H1 (cell line): ENCODE results near the gene NRK. TPM values are rescaled to one million over a fixed set of nuclear protein-coding genes. Genes with fewer than 3 reads are reported as not detected.

Source experiments
- CTCF ChIA-PET: fragments of 300-600 bp; sonication (Branson Sonifier 250); formaldehyde crosslinking; loops from one replicate; lab custom pipeline; 2021; ENCODE audit not compliant: partially characterized antibody; lab: Charles Lee
- POLR2A ChIA-PET: fragments of 300-600 bp; sonication (Branson Sonifier 250); formaldehyde crosslinking; loops from one replicate; lab custom pipeline; 2021; ENCODE audit warnings: inconsistent platforms; ENCODE audit not compliant: partially characterized antibody; lab: Charles Lee
- DNase-seq, 2 experiments: peaks; one replicate each; pipeline versions ENCODE4 v3.0.0 to v3.0.0-alpha.2; 2010 to 2022; ENCODE audit warnings: low spot score in 2 of 2, low read depth in 1 of 2, mixed read lengths in 1 of 2
- FAIRE-seq: peaks from 2 replicates; lab custom pipeline; 2011; peaks lifted over from hg19 to GRCh38; lab: Jason Lieb, UNC
- H2AFZ ChIP-seq: 2 replicates; pipeline ENCODE4 v1.8.1; 2012; ENCODE audit warnings: low read length, inconsistent platforms
- H2AK5ac ChIP-seq: 2 replicates; pipeline ENCODE4 v1.6.1; 2013; ENCODE audit warnings: low read depth, low read length
- H2BK120ac ChIP-seq: replicated peaks from 2 replicates; pipeline ENCODE3; 2013; ENCODE audit warnings: low read depth, low read length, inconsistent platforms
- H2BK12ac ChIP-seq: 2 replicates; pipeline ENCODE4 v1.6.1; 2013; ENCODE audit warnings: low read depth, low read length
- H2BK15ac ChIP-seq: 2 replicates; pipeline ENCODE4 v1.6.1; 2013; ENCODE audit warnings: low read length
- H2BK20ac ChIP-seq: 2 replicates; pipeline ENCODE4 v1.6.1; 2013; ENCODE audit warnings: low read length
- H2BK5ac ChIP-seq: 2 replicates; pipeline ENCODE4 v1.6.1; 2013; ENCODE audit warnings: low read depth, low read length
- H3K14ac ChIP-seq: 2 replicates; pipeline ENCODE4 v1.6.1; 2013; ENCODE audit warnings: inconsistent platforms; ENCODE audit not compliant: insufficient read length
- H3K18ac ChIP-seq: 2 replicates; pipeline ENCODE4 v1.6.1; 2013; ENCODE audit warnings: low read length; ENCODE audit errors: extremely low read depth
- H3K23ac ChIP-seq: 2 replicates; pipeline ENCODE4 v1.6.1; 2013; ENCODE audit warnings: inconsistent platforms; ENCODE audit not compliant: insufficient read length
- H3K23me2 ChIP-seq: 2 replicates; pipeline ENCODE4 v1.6.1; 2013; ENCODE audit warnings: low read depth, low read length
- H3K27ac ChIP-seq: 2 replicates; pipeline ENCODE4 v1.6.1; 2011; ENCODE audit warnings: low read depth, low read length, inconsistent platforms
- H3K27me3 ChIP-seq, 4 experiments: replicated peaks in 1 of 4; 1 replicate in 1 of 4; 2 replicates in 3 of 4; pipeline versions ENCODE4 v1.6.1 to v1.8.1; 2011 to 2013; ENCODE audit warnings: low read length in 3 of 4, mild to moderate bottlenecking in 3 of 4, inconsistent platforms in 2 of 4, mixed read lengths in 2 of 4, moderate library complexity in 1 of 4; ENCODE audit not compliant: control insufficient read depth in 3 of 4, insufficient read depth in 3 of 4; ENCODE audit errors: extremely low read depth in 1 of 4
- H3K36me3 ChIP-seq, 4 experiments: 2 replicates each; pipeline versions ENCODE4 v1.6.1 to v1.8.1; 2011 to 2013; ENCODE audit warnings: mild to moderate bottlenecking in 4 of 4, low read length in 3 of 4, moderate library complexity in 2 of 4, control low read depth in 1 of 4, inconsistent platforms in 1 of 4; ENCODE audit not compliant: insufficient read depth in 4 of 4, control insufficient read depth in 2 of 4
- H3K4ac ChIP-seq: replicated peaks from 2 replicates; pipeline ENCODE3; 2013; ENCODE audit warnings: low read length, low read depth, mixed read lengths, inconsistent platforms; ENCODE audit not compliant: insufficient read length
- H3K4me1 ChIP-seq, 4 experiments: replicated peaks in 1 of 4; 1 replicate in 1 of 4; 2 replicates in 3 of 4; pipeline versions ENCODE4 v1.6.1 to v1.8.1; 2011 to 2013; ENCODE audit warnings: low read length in 3 of 4, inconsistent platforms in 2 of 4, mixed read lengths in 1 of 4; ENCODE audit not compliant: insufficient read depth in 4 of 4, control insufficient read depth in 3 of 4
- H3K4me2 ChIP-seq, 2 experiments: 2 replicates each; pipeline versions ENCODE4 v1.6.1 to v1.8.1; 2011 to 2013; ENCODE audit warnings: low read depth in 2 of 2, low read length in 2 of 2, control low read depth in 1 of 2, inconsistent platforms in 1 of 2, mild to moderate bottlenecking in 1 of 2; ENCODE audit not compliant: insufficient read depth in 1 of 2
- H3K4me3 ChIP-seq, 4 experiments: fragments of 200-600, 300-600 bp in 1 of 4; sonication (generic), shearing (Covaris generic), sonication (Bioruptor Twin) in 1 of 4; 2 replicates each; pipeline versions ENCODE4 v1.5.1 to v1.8.1; 2011 to 2016; ENCODE audit warnings: low read length in 4 of 4, low read depth in 3 of 4, control low read depth in 2 of 4, inconsistent platforms in 2 of 4, mild to moderate bottlenecking in 2 of 4, mixed read lengths in 1 of 4, moderate library complexity in 1 of 4; ENCODE audit not compliant: insufficient read depth in 2 of 4; ENCODE audit errors: extremely low read depth in 1 of 4
- H3K56ac ChIP-seq: replicated peaks from 2 replicates; pipeline ENCODE3; 2013; ENCODE audit warnings: low read depth, mild to moderate bottlenecking, mixed read lengths, low read length, inconsistent platforms; ENCODE audit not compliant: insufficient read length
- H3K79me1 ChIP-seq: 2 replicates; pipeline ENCODE4 v1.6.1; 2013; ENCODE audit warnings: low read depth, low read length, control low read depth
- H3K79me2 ChIP-seq, 2 experiments: 2 replicates each; pipeline versions ENCODE4 v1.6.1 to v1.8.1; 2012 to 2013; ENCODE audit warnings: low read length in 2 of 2, mild to moderate bottlenecking in 2 of 2, inconsistent platforms in 1 of 2; ENCODE audit not compliant: insufficient read depth in 2 of 2, control insufficient read depth in 1 of 2
- H3K9ac ChIP-seq, 4 experiments: replicated peaks in 1 of 4; 1 replicate in 1 of 4; 2 replicates in 3 of 4; pipeline versions ENCODE4 v1.6.1 to v1.8.1; 2011 to 2013; ENCODE audit warnings: low read depth in 3 of 4, low read length in 3 of 4, control low read depth in 2 of 4, mild to moderate bottlenecking in 2 of 4, moderate library complexity in 2 of 4, inconsistent platforms in 1 of 4; ENCODE audit errors: extremely low read depth in 1 of 4
- H3K9me3 ChIP-seq, 2 experiments: 2 replicates each; pipeline versions ENCODE4 v1.6.1 to v1.8.1; 2012 to 2013; ENCODE audit warnings: mild to moderate bottlenecking in 2 of 2, moderate library complexity in 2 of 2, control low read depth in 1 of 2, inconsistent platforms in 1 of 2, low read depth in 1 of 2, low read length in 1 of 2, mixed read lengths in 1 of 2; ENCODE audit not compliant: insufficient read depth in 2 of 2
- H4K20me1 ChIP-seq, 2 experiments: replicated peaks in 1 of 2; 2 replicates each; pipeline versions ENCODE3 to v1.8.1; 2011 to 2013; ENCODE audit warnings: inconsistent platforms in 2 of 2, low read length in 2 of 2, mild to moderate bottlenecking in 1 of 2; ENCODE audit not compliant: insufficient read depth in 2 of 2, control insufficient read depth in 1 of 2
- H4K5ac ChIP-seq: 2 replicates; pipeline ENCODE4 v1.6.1; 2013; ENCODE audit warnings: low read length, low read depth, mixed read lengths, inconsistent platforms; ENCODE audit not compliant: insufficient read length
- H4K8ac ChIP-seq: 2 replicates; pipeline ENCODE4 v1.8.0; 2013; ENCODE audit warnings: mild to moderate bottlenecking, moderate library complexity, low read length, inconsistent platforms; ENCODE audit not compliant: insufficient read depth; ENCODE audit errors: extremely low read depth
- H4K91ac ChIP-seq: replicated peaks from 2 replicates; pipeline ENCODE3; 2013; ENCODE audit warnings: low read length, mixed read lengths, inconsistent platforms; ENCODE audit not compliant: insufficient read length
- CBX8 ChIP-seq: fragments of 300-800, 300-1000 bp; sonication (generic); IDR thresholded peaks from 2 replicates; pipeline ENCODE4 v1.7.1; 2016; ENCODE audit warnings: low read depth, low read length, borderline replicate concordance
- CHD1 ChIP-seq: IDR thresholded peaks from 2 replicates; pipeline ENCODE4 v1.6.1; 2012; ENCODE audit warnings: low read depth, low read length, improper control_type of control experiment
- CTBP2 ChIP-seq: IDR thresholded peaks from 2 replicates; pipeline ENCODE4 v1.7.0; 2011; ENCODE audit warnings: borderline replicate concordance, mild to moderate bottlenecking, moderate library complexity, mixed read lengths, low read length; ENCODE audit not compliant: insufficient read depth, insufficient read length
- CTCF ChIP-seq, 3 experiments: IDR thresholded peaks; 1 replicate in 2 of 3; 2 replicates in 1 of 3; pipeline versions ENCODE4 v1.5.1 to v1.6.1; 2011; ENCODE audit warnings: low read length in 3 of 3, mild to moderate bottlenecking in 3 of 3, inconsistent platforms in 2 of 3, low read depth in 1 of 3, moderate library complexity in 1 of 3; ENCODE audit not compliant: insufficient read depth in 1 of 3; ENCODE audit errors: control extremely low read depth in 1 of 3
- SP1 ChIP-seq: IDR thresholded peaks from 2 replicates; pipeline ENCODE4 v1.6.1; 2011; ENCODE audit warnings: low read depth, low read length
- USF2 ChIP-seq: IDR thresholded peaks from 2 replicates; pipeline ENCODE4 v1.6.1; 2011; ENCODE audit warnings: low read length, improper control_type of control experiment
- polyA plus RNA-seq, 7 experiments: library from polyadenylated mRNA; depleted of rRNA in 3 of 7; stranded (reverse) in 5 of 7; unstranded in 2 of 7; fragments of >200 nt in 5 of 7; fragments of 200-250 nt in 2 of 7; gene quantifications; 1 replicate in 5 of 7; 2 replicates in 1 of 7; 4 replicates in 1 of 7; pipeline versions ENCODE4 v1.2.1 to v1.2.3, GENCODE V29; 2011 to 2013; ENCODE audit warnings: missing spikeins in 2 of 7, mixed read lengths in 2 of 7
- total RNA-seq: library from RNA; stranded (reverse); fragmentation: NEBNext Ultra II Directional; extraction: Animal tissue kit (Norgen Biotek cat#: 25700); gene quantifications from 2 replicates; pipeline ENCODE4 v1.2.1, GENCODE V29; 2021

NRK gene
- total and polyA plus RNA-seq, 2 of the 8 experiments (the other 6 are each of a cell fraction or from before 2014, with no cell fraction given): 0.86 to 8.3 TPM

- H3K36me3 ChIP-seq: no peaks in the 10 kb centered on the region
- no peak overlapping the region for H2BK120ac ChIP-seq
- H3K56ac ChIP-seq: no peak overlapping the region
- H4K8ac ChIP-seq: no peak overlapping the region
- no peak overlapping the region for H2BK5ac ChIP-seq
- H3K23me2 ChIP-seq: no peaks in the 10 kb centered on the region
- H2BK15ac ChIP-seq: no peak overlapping the region
- H3K4me3 ChIP-seq: no peak overlapping the region
- no peak overlapping the region for H3K18ac ChIP-seq
- H3K79me1 ChIP-seq: no peaks in the 10 kb centered on the region
- H3K27ac ChIP-seq: no peak overlapping the region
- no peaks in the 10 kb centered on the region for H3K79me2 ChIP-seq
- ChIA-PET CTCF (no interaction called here), POLR2A (no interaction called here)
- H2AK5ac ChIP-seq: no peak overlapping the region
- no peak overlapping the region for H2BK20ac ChIP-seq
- no peak overlapping the region for H3K23ac ChIP-seq
- H2BK12ac ChIP-seq: no peak overlapping the region
- DNase-seq: no peak
- H3K9ac ChIP-seq: no peak overlapping the region
- no peaks in the 10 kb centered on the region for H3K9me3 ChIP-seq
- H3K4me2 ChIP-seq: no peak overlapping the region
- H4K5ac ChIP-seq: no peak overlapping the region
- no peak overlapping the region for H4K91ac ChIP-seq
- no peak overlapping the region for H2AFZ ChIP-seq
- H3K27me3 ChIP-seq: no peaks in the 10 kb centered on the region
- no peaks in the 10 kb centered on the region for H3K4me1 ChIP-seq
- H3K4ac ChIP-seq: no peak overlapping the region
- no peak overlapping the region for H3K14ac ChIP-seq
- no peak for FAIRE-seq
- no peaks in the 10 kb centered on the region for H4K20me1 ChIP-seq
- TF ChIP-seq USF2 (no peak), CBX8 (no peak), SP1 (no peak), CTBP2 (no peak), CHD1 (no peak), CTCF (IDR thresholded peaks at IDR 0.05; ENCODE audit: control extremely low read depth in 1 of 3, insufficient read depth in 1 of 3, low read depth in 1 of 3, low read length in 3 of 3) (no peak)
Observed at GRCh38 chrX:105773801-105774200, 48.5 kb upstream of the NRK start.
